SU-DHL-6 (cell line): ENCODE results near the gene PLA2G2A.

Source experiments
- EZH2phosphoT487 ChIP-seq: fragments of 200-600 bp; sonication (generic), shearing (Covaris generic); conservative IDR thresholded peaks from 2 replicates; pipeline ENCODE4 v1.6.1; 2018; ENCODE audit warnings: mild to moderate bottlenecking, antibody characterized with exemption, low read length, moderate library complexity, mixed read lengths
- TF ChIP-seq, protein P1 (sequence below): fragments of 200-600 bp; sonication (generic); IDR thresholded peaks from one replicate; pipeline ENCODE4 v1.5.1; 2017; ENCODE audit warnings: antibody characterized with exemption, mild to moderate bottlenecking, low read length, moderate library complexity; ENCODE audit not compliant: insufficient read depth, poor library complexity, severe bottlenecking

GRCh38 chr1:19945914-19946313 is 33.5 kb downstream of the PLA2G2A start:
- TF ChIP-seq, protein P1, sequence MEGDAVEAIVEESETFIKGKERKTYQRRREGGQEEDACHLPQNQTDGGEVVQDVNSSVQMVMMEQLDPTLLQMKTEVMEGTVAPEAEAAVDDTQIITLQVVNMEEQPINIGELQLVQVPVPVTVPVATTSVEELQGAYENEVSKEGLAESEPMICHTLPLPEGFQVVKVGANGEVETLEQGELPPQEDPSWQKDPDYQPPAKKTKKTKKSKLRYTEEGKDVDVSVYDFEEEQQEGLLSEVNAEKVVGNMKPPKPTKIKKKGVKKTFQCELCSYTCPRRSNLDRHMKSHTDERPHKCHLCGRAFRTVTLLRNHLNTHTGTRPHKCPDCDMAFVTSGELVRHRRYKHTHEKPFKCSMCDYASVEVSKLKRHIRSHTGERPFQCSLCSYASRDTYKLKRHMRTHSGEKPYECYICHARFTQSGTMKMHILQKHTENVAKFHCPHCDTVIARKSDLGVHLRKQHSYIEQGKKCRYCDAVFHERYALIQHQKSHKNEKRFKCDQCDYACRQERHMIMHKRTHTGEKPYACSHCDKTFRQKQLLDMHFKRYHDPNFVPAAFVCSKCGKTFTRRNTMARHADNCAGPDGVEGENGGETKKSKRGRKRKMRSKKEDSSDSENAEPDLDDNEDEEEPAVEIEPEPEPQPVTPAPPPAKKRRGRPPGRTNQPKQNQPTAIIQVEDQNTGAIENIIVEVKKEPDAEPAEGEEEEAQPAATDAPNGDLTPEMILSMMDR = no peak
- no peak for TF ChIP-seq EZH2phosphoT487
